IPS-NIHi7 (cell line): ENCODE results near the gene MRTFB.
"Not testable (repeated sequence)": the region's sequence is repeated elsewhere in the genome, so short reads cannot be mapped to it uniquely, and the experiment has no call there.

ENCODE experiments used
- DNase-seq: peaks from one replicate; pipeline ENCODE4 v3.0.0; 2012; ENCODE audit warnings: mixed read lengths; ENCODE audit errors: extremely low spot score

Gene MRTFB

GRCh38 chr16:14132696-14133048 lies 61.6 kb downstream of the MRTFB start:
- DNase-seq: no peak

GRCh38 chr16:14133907-14134306 lies 62.8 kb downstream of the MRTFB start:
- no peak for DNase-seq

GRCh38 chr16:14135704-14136103 lies 64.6 kb downstream of the MRTFB start:
- no peak for DNase-seq

- DNase-seq: no peak
Observed at GRCh38 chr16:14139872-14140271, 68.8 kb downstream of the MRTFB start.

GRCh38 chr16:14140923-14141322 lies 69.8 kb downstream of the MRTFB start:
- no peak for DNase-seq

GRCh38 chr16:14146445-14146844 lies 75.3 kb downstream of the MRTFB start:
- DNase-seq: no peak

GRCh38 chr16:14148016-14148415 lies 76.9 kb downstream of the MRTFB start:
- no peak for DNase-seq

- DNase-seq: no peak
Observed at GRCh38 chr16:14148569-14148968, 77.5 kb downstream of the MRTFB start.

- no peak for DNase-seq
Observed at GRCh38 chr16:14150796-14151195, 79.7 kb downstream of the MRTFB start.

- no peak for DNase-seq
Observed at GRCh38 chr16:14151256-14152030, 80.3 kb downstream of the MRTFB start.

- DNase-seq: no peak
Observed at GRCh38 chr16:14155572-14156190, 84.6 kb downstream of the MRTFB start.

GRCh38 chr16:14164916-14165662 lies 94.0 kb downstream of the MRTFB start:
- DNase-seq: no peak

- DNase-seq: no peak
Observed at GRCh38 chr16:14168146-14168545, 97.0 kb downstream of the MRTFB start.

GRCh38 chr16:14172200-14172809 lies 101.2 kb downstream of the MRTFB start:
- no peak for DNase-seq

GRCh38 chr16:14175086-14175485 lies 104.0 kb downstream of the MRTFB start:
- DNase-seq: no peak

- DNase-seq: no peak
Observed at GRCh38 chr16:14177704-14178103, 106.6 kb downstream of the MRTFB start.

- DNase-seq: no peak
Observed at GRCh38 chr16:14179116-14179515, 108.0 kb downstream of the MRTFB start.

GRCh38 chr16:14180481-14180944 lies 109.4 kb downstream of the MRTFB start:
- no peak for DNase-seq

- DNase-seq: no peak
Observed at GRCh38 chr16:14181371-14182050, 110.4 kb downstream of the MRTFB start.

GRCh38 chr16:14182999-14183398 lies 111.9 kb downstream of the MRTFB start:
- no peak for DNase-seq

GRCh38 chr16:14183962-14184361 lies 112.8 kb downstream of the MRTFB start:
- not testable (repeated sequence) for DNase-seq
